Measurements from ENCODE around the gene MYNN. TPM values are rescaled to one million over a fixed set of nuclear protein-coding genes. Genes with fewer than 3 reads are reported as not detected.

The MYNN gene
- total and polyA plus RNA-seq, 2 of the 13 experiments (the other 11 are each of a cell fraction or from before 2014, with no cell fraction given): 10.4 to 17.6 TPM

- no peaks in the 10 kb centered on the region for H4K20me1 ChIP-seq (ENCODE audit: insufficient read depth, low read length)
- H3K27ac ChIP-seq (ENCODE audit: extremely low read length, insufficient read depth, low read length): no peak overlapping the region
- H3K4me3 ChIP-seq (replicated peaks in 1 of 3; ENCODE audit: insufficient read depth in 1 of 3, low read depth in 2 of 3, low read length in 3 of 3): no peak overlapping the region
- ChIA-PET CTCF (ENCODE audit: low intra/inter-chr PET ratio, low total read pairs) (no interaction called here), POLR2A (no interaction called here)
- H3K36me3 ChIP-seq (replicated peaks in 1 of 2; ENCODE audit: control insufficient read depth in 1 of 2, insufficient read depth in 2 of 2, low read length in 2 of 2): no peaks in the 10 kb centered on the region
- H2AFZ ChIP-seq (ENCODE audit: low read length): no peak overlapping the region
- in situ Hi-C loops (cut with HindIII; ENCODE audit: extremely low pct_ligation_motif_present, low pct_unique_long_range_greater_than_20kb): no loop called here
- H3K4me2 ChIP-seq (ENCODE audit: low read depth, low read length): no peak overlapping the region
- FAIRE-seq (no peak), DNase-seq (ENCODE audit: low spot score) (no peak), ATAC-seq (no peak)
- BruUV-seq (replicated peaks): no TSS peak
- TF ChIP-seq SIN3B (IDR thresholded peaks at IDR 0.05; ENCODE audit: low read length) (no peak), MBNL3 (CRISPR knock-in tag; conservative IDR thresholded peaks at IDR 0.05) (no peak), AKAP8 (CRISPR knock-in tag; IDR thresholded peaks at IDR 0.05) (no peak), TEAD2 (CRISPR knock-in tag; IDR thresholded peaks at IDR 0.05) (no peak), RBM22 (optimal IDR thresholded peaks at IDR 0.05; ENCODE audit: low read length) (no peak), NFAT5 (CRISPR knock-in tag; IDR thresholded peaks at IDR 0.05) (no peak), PBX3 (CRISPR knock-in tag; IDR thresholded peaks at IDR 0.05; ENCODE audit: borderline replicate concordance) (no peak), REL (CRISPR knock-in tag; conservative IDR thresholded peaks at IDR 0.05) (no peak)
- 27% methylated on average over 6 of the region's 6 CpGs for WGBS (ENCODE audit: low lambda C conversion rate)
- no peaks in the 10 kb centered on the region for H3K9me3 ChIP-seq (ENCODE audit: low read length)
- H3K27me3 ChIP-seq (ENCODE audit: control insufficient read depth in 1 of 2, insufficient read depth in 2 of 2, low read length in 2 of 2): peaks cover 0 to 17% of the 10 kb centered on the region in 2 experiments; a peak in 3 of 5 replicates
- intact Hi-C loops (cut with micrococcal nuclease; ENCODE audit: unreplicated experiment): no loop called here
- H3K9ac ChIP-seq (ENCODE audit: insufficient read depth, low read depth, low read length): no peak overlapping the region
- no peaks in the 10 kb centered on the region for H3K79me2 ChIP-seq (ENCODE audit: insufficient read depth, low read length)
- no peaks in the 10 kb centered on the region for H3K4me1 ChIP-seq (ENCODE audit: insufficient read depth, low read length)
Measured at GRCh38 chr3:169822983-169823382, 49.8 kb downstream of the MYNN start.
